ENCODE measurements around the gene PP2D1.
"Not testable (repeated sequence)": the region's sequence is repeated elsewhere in the genome, so short reads cannot be mapped to it uniquely, and the experiment has no call there.

GRCh38 chr3:19957354-19957753, 54.7 kb downstream of the PP2D1 start:
- not testable (repeated sequence) for TF ChIP-seq MYC (IDR thresholded peaks at IDR 0.05; ENCODE audit: low read depth, low read length); MYC (CRISPR knock-in tag; IDR thresholded peaks at IDR 0.05; ENCODE audit: borderline replicate concordance, low read depth); POLR2A (conservative IDR thresholded peaks at IDR 0.05); CXXC5 (CRISPR knock-in tag; IDR thresholded peaks at IDR 0.05); ATF4 (CRISPR knock-in tag; IDR thresholded peaks at IDR 0.05); TGIF2 (CRISPR knock-in tag; IDR thresholded peaks at IDR 0.05); ATF6 (CRISPR knock-in tag; IDR thresholded peaks at IDR 0.05); DPF2 (IDR thresholded peaks at IDR 0.05)
- TF ChIP-seq, protein P1, sequence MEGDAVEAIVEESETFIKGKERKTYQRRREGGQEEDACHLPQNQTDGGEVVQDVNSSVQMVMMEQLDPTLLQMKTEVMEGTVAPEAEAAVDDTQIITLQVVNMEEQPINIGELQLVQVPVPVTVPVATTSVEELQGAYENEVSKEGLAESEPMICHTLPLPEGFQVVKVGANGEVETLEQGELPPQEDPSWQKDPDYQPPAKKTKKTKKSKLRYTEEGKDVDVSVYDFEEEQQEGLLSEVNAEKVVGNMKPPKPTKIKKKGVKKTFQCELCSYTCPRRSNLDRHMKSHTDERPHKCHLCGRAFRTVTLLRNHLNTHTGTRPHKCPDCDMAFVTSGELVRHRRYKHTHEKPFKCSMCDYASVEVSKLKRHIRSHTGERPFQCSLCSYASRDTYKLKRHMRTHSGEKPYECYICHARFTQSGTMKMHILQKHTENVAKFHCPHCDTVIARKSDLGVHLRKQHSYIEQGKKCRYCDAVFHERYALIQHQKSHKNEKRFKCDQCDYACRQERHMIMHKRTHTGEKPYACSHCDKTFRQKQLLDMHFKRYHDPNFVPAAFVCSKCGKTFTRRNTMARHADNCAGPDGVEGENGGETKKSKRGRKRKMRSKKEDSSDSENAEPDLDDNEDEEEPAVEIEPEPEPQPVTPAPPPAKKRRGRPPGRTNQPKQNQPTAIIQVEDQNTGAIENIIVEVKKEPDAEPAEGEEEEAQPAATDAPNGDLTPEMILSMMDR (IDR thresholded peaks at IDR 0.05 in 2 of 3, conservative IDR thresholded peaks at IDR 0.05 in 1 of 3; ENCODE audit: insufficient read depth in 2 of 3, low read depth in 1 of 3, low read length in 3 of 3), result not testable (repeated sequence)
- TF ChIP-seq, protein P2, sequence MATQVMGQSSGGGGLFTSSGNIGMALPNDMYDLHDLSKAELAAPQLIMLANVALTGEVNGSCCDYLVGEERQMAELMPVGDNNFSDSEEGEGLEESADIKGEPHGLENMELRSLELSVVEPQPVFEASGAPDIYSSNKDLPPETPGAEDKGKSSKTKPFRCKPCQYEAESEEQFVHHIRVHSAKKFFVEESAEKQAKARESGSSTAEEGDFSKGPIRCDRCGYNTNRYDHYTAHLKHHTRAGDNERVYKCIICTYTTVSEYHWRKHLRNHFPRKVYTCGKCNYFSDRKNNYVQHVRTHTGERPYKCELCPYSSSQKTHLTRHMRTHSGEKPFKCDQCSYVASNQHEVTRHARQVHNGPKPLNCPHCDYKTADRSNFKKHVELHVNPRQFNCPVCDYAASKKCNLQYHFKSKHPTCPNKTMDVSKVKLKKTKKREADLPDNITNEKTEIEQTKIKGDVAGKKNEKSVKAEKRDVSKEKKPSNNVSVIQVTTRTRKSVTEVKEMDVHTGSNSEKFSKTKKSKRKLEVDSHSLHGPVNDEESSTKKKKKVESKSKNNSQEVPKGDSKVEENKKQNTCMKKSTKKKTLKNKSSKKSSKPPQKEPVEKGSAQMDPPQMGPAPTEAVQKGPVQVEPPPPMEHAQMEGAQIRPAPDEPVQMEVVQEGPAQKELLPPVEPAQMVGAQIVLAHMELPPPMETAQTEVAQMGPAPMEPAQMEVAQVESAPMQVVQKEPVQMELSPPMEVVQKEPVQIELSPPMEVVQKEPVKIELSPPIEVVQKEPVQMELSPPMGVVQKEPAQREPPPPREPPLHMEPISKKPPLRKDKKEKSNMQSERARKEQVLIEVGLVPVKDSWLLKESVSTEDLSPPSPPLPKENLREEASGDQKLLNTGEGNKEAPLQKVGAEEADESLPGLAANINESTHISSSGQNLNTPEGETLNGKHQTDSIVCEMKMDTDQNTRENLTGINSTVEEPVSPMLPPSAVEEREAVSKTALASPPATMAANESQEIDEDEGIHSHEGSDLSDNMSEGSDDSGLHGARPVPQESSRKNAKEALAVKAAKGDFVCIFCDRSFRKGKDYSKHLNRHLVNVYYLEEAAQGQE (IDR thresholded peaks at IDR 0.05; ENCODE audit: borderline replicate concordance), result not testable (repeated sequence)
- TF ChIP-seq, protein P2 (CRISPR knock-in tag; IDR thresholded peaks at IDR 0.05; ENCODE audit: low read depth), result not testable (repeated sequence)
- TF ChIP-seq, protein P3, sequence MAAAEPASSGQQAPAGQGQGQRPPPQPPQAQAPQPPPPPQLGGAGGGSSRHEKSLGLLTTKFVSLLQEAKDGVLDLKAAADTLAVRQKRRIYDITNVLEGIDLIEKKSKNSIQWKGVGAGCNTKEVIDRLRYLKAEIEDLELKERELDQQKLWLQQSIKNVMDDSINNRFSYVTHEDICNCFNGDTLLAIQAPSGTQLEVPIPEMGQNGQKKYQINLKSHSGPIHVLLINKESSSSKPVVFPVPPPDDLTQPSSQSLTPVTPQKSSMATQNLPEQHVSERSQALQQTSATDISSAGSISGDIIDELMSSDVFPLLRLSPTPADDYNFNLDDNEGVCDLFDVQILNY (CRISPR knock-in tag; IDR thresholded peaks at IDR 0.05), result not testable (repeated sequence)

Measured in K562 (cell line).